Naive thymus-derived CD4-positive, alpha-beta T cell (primary cell): ENCODE measurements around the gene DPRX. TPM values are rescaled to one million over a fixed set of nuclear protein-coding genes. Genes with fewer than 3 reads are reported as not detected.

Experiments used
- ATAC-seq: fragments of 150-1000 bp; cut with Tn5 transposase; 2 replicates; pipeline ENCODE4 v1.10.0; 2021; ENCODE audit warnings: mild to moderate bottlenecking, moderate library complexity
- CTCF ChIA-PET: fragments of 350-600 bp; sonication (Branson Sonifier 250); formaldehyde crosslinking; loops from one replicate; lab custom pipeline; 2021; ENCODE audit warnings: antibody characterized with exemption; lab: Charles Lee
- POLR2A ChIA-PET: fragments of 350-600 bp; sonication (Branson Sonifier 250); formaldehyde crosslinking; loops from one replicate; lab custom pipeline; 2021; ENCODE audit warnings: antibody characterized with exemption, inconsistent platforms; lab: Charles Lee
- DNase-seq, 9 donors: peaks; one replicate each; pipeline versions ENCODE4 v3.0.0 to v3.0.0-alpha.2; 2020 to 2022; ENCODE audit warnings: mixed read lengths in 1 of 9
- H3K27ac ChIP-seq: one replicate; pipeline ENCODE4 v1.7.0; 2013; ENCODE audit warnings: mild to moderate bottlenecking, low read depth, low read length, moderate library complexity
- H3K27me3 ChIP-seq, 2 donors: one replicate each; pipeline ENCODE4 v1.7.0; 2013; ENCODE audit warnings: low read length in 2 of 2, mild to moderate bottlenecking in 2 of 2, moderate library complexity in 2 of 2; ENCODE audit not compliant: control insufficient read depth in 2 of 2, insufficient read depth in 2 of 2
- H3K36me3 ChIP-seq, 3 experiments: 1 replicate in 2 of 3; 2 replicates in 1 of 3; pipeline ENCODE4 v1.7.0; 2013; ENCODE audit warnings: low read length in 3 of 3, mild to moderate bottlenecking in 3 of 3, moderate library complexity in 1 of 3; ENCODE audit not compliant: insufficient read depth in 3 of 3, control insufficient read depth in 2 of 3
- H3K4me1 ChIP-seq, 2 donors: one replicate each; pipeline ENCODE4 v1.7.0; 2013; ENCODE audit warnings: low read length in 2 of 2, mild to moderate bottlenecking in 2 of 2, moderate library complexity in 1 of 2; ENCODE audit not compliant: control insufficient read depth in 2 of 2, insufficient read depth in 2 of 2
- H3K4me3 ChIP-seq: 2 replicates; pipeline ENCODE4 v1.7.0; 2013; ENCODE audit warnings: mild to moderate bottlenecking, low read length
- H3K9me3 ChIP-seq, 3 experiments: 1 replicate in 2 of 3; 2 replicates in 1 of 3; pipeline ENCODE4 v1.7.0; 2013; ENCODE audit warnings: low read length in 3 of 3; ENCODE audit not compliant: control insufficient read depth in 2 of 3
- H3K27ac Mint-ChIP-seq, 9 donors: one replicate each; pipeline ENCODE4 v1.8.0; 2020 to 2022; ENCODE audit warnings: mixed read lengths in 9 of 9, mild to moderate bottlenecking in 8 of 9, moderate library complexity in 5 of 9, inconsistent platforms in 2 of 9
- H3K27me3 Mint-ChIP-seq, 5 donors: one replicate each; pipeline ENCODE4 v1.8.0; 2021 to 2022; ENCODE audit warnings: mixed read lengths in 5 of 5, mild to moderate bottlenecking in 1 of 5
- H3K36me3 Mint-ChIP-seq, 5 donors: one replicate each; pipeline ENCODE4 v1.8.0; 2020 to 2022; ENCODE audit warnings: mixed read lengths in 5 of 5, mild to moderate bottlenecking in 3 of 5, inconsistent platforms in 1 of 5
- H3K4me1 Mint-ChIP-seq, 7 donors: one replicate each; pipeline ENCODE4 v1.8.0; 2020 to 2022; ENCODE audit warnings: mixed read lengths in 7 of 7, mild to moderate bottlenecking in 3 of 7, inconsistent platforms in 1 of 7
- H3K4me3 Mint-ChIP-seq, 10 donors: one replicate each; pipeline ENCODE4 v1.8.0; 2020 to 2022; ENCODE audit warnings: mild to moderate bottlenecking in 10 of 10, mixed read lengths in 10 of 10, moderate library complexity in 6 of 10, inconsistent platforms in 2 of 10
- H3K9me3 Mint-ChIP-seq, 11 donors: one replicate each; pipeline ENCODE4 v1.8.0; 2020 to 2022; ENCODE audit warnings: mixed read lengths in 11 of 11, mild to moderate bottlenecking in 4 of 11, inconsistent platforms in 1 of 11, moderate library complexity in 1 of 11
- intact Hi-C, 2 donors: fragments of 100-400 bp; cut with micrococcal nuclease; formaldehyde crosslinking; loops; one replicate each; pipeline ENCODE4 v1.15.1; 2023
- polyA plus RNA-seq, 2 donors: library from polyadenylated mRNA; unstranded; fragments of 300-500 nt; fragmentation: Illumina TruSeq; gene quantifications; one replicate each; pipeline ENCODE4 v1.2.3, GENCODE V29; 2021
- total RNA-seq, 6 experiments: library from RNA in 5 of 6; stranded (reverse) in 5 of 6; gene quantifications; 1 replicate in 5 of 6; 2 replicates in 1 of 6; pipeline ENCODE4 v1.2.3 and lab custom pipeline; 2021 to 2026

The DPRX gene
- total and polyA plus RNA-seq, 7 experiments from 2014 or later, result not detected

- ChIA-PET CTCF (no interaction called here), POLR2A (no interaction called here)
- Histone ChIP-seq H3K27ac (no peak overlapping the region), H3K36me3 (no peaks in the 10 kb centered on the region), H3K27me3 (no peaks in the 10 kb centered on the region), H3K4me1 (no peaks in the 10 kb centered on the region), H3K4me3 (no peak overlapping the region), H3K9me3 (peaks cover 0 to 39% (median 0%) of the 10 kb centered on the region in 3 experiments)
- Mint-ChIP-seq H3K36me3 (peaks cover 0 to 8% (median 4%) of the 10 kb centered on the region in 5 donors), H3K4me1 (no peaks in the 10 kb centered on the region), H3K27me3 (no peaks in the 10 kb centered on the region), H3K4me3 (no peak overlapping the region), H3K9me3 (peaks cover 6 to 53% (median 24%) of the 10 kb centered on the region in 11 donors), H3K27ac (no peak overlapping the region)
- intact Hi-C loops, result no loop called here
- no peak for DNase-seq
- ATAC-seq, result no peak
Observed at GRCh38 chr19:53652476-53652875, 20.7 kb downstream of the DPRX start.

GRCh38 chr19:53655042-53655665 is 23.4 kb downstream of the DPRX start:
- no peaks in the 10 kb centered on the region for H3K4me1 ChIP-seq
- ChIA-PET CTCF (no interaction called here), POLR2A (no interaction called here)
- Mint-ChIP-seq H3K27me3 (peaks cover 0 to 6% (median 0%) of the 10 kb centered on the region in 5 donors), H3K4me1 (no peaks in the 10 kb centered on the region), H3K27ac (no peak overlapping the region), H3K9me3 (peaks cover 6 to 57% (median 28%) of the 10 kb centered on the region in 11 donors), H3K36me3 (peaks cover 0 to 13% (median 4%) of the 10 kb centered on the region in 5 donors), H3K4me3 (no peak overlapping the region)
- intact Hi-C loops, result no loop called here
- no peak for ATAC-seq
- H3K9me3 ChIP-seq, result peaks cover 0 to 26% (median 0%) of the 10 kb centered on the region in 3 experiments
- DNase-seq, result no peak
- no peak overlapping the region for H3K4me3 ChIP-seq
- no peaks in the 10 kb centered on the region for H3K27me3 ChIP-seq
- H3K36me3 ChIP-seq, result no peaks in the 10 kb centered on the region
- H3K27ac ChIP-seq, result no peak overlapping the region

- Histone ChIP-seq H3K36me3 (no peaks in the 10 kb centered on the region), H3K4me3 (no peak overlapping the region), H3K4me1 (no peaks in the 10 kb centered on the region), H3K27me3 (no peaks in the 10 kb centered on the region), H3K9me3 (peaks cover 0 to 18% (median 0%) of the 10 kb centered on the region in 3 experiments), H3K27ac (no peak overlapping the region)
- Mint-ChIP-seq H3K27ac (no peak overlapping the region), H3K27me3 (peaks cover 0 to 6% (median 0%) of the 10 kb centered on the region in 5 donors), H3K9me3 (peaks cover 11 to 66% (median 36%) of the 10 kb centered on the region in 11 donors), H3K36me3 (peaks cover 0 to 19% (median 4%) of the 10 kb centered on the region in 5 donors), H3K4me1 (no peaks in the 10 kb centered on the region), H3K4me3 (no peak overlapping the region)
- intact Hi-C loops, result no loop called here
- DNase-seq (no peak), ATAC-seq (no peak)
- ChIA-PET CTCF (no interaction called here), POLR2A (no interaction called here)
Observed at GRCh38 chr19:53657330-53657729, 25.5 kb downstream of the DPRX start.

- DNase-seq (no peak), ATAC-seq (no peak)
- Mint-ChIP-seq H3K4me3 (no peak overlapping the region), H3K36me3 (peaks cover 0 to 20% (median 4%) of the 10 kb centered on the region in 5 donors), H3K9me3 (peaks cover 11 to 64% (median 36%) of the 10 kb centered on the region in 11 donors), H3K4me1 (no peaks in the 10 kb centered on the region), H3K27ac (no peak overlapping the region), H3K27me3 (peaks cover 0 to 6% (median 0%) of the 10 kb centered on the region in 5 donors)
- Histone ChIP-seq H3K4me3 (no peak overlapping the region), H3K9me3 (peaks cover 0 to 18% (median 0%) of the 10 kb centered on the region in 3 experiments), H3K27ac (no peak overlapping the region), H3K4me1 (no peaks in the 10 kb centered on the region), H3K36me3 (no peaks in the 10 kb centered on the region), H3K27me3 (no peaks in the 10 kb centered on the region)
- ChIA-PET CTCF (no interaction called here), POLR2A (no interaction called here)
- intact Hi-C loops, result no loop called here
Observed at GRCh38 chr19:53657778-53658177, 26.0 kb downstream of the DPRX start.

GRCh38 chr19:53659292-53659691 is 27.5 kb downstream of the DPRX start:
- Mint-ChIP-seq H3K27me3 (peaks cover 0 to 6% (median 0%) of the 10 kb centered on the region in 5 donors), H3K27ac (no peak overlapping the region), H3K9me3 (peaks cover 11 to 69% (median 37%) of the 10 kb centered on the region in 11 donors), H3K36me3 (peaks cover 0 to 20% (median 4%) of the 10 kb centered on the region in 5 donors), H3K4me3 (no peak overlapping the region), H3K4me1 (no peaks in the 10 kb centered on the region)
- Histone ChIP-seq H3K4me3 (no peak overlapping the region), H3K27me3 (no peaks in the 10 kb centered on the region), H3K4me1 (no peaks in the 10 kb centered on the region), H3K9me3 (peaks cover 0 to 15% (median 0%) of the 10 kb centered on the region in 3 experiments), H3K36me3 (no peaks in the 10 kb centered on the region), H3K27ac (no peak overlapping the region)
- CTCF ChIA-PET, result interaction anchor here (1.0 kb wide), 1 partner anchor 234 kb away, joined by 3 read pairs; no protein-coding TSS in a partner anchor
- intact Hi-C loops, result no loop called here
- ATAC-seq (no peak), DNase-seq (no peak)
- POLR2A ChIA-PET, result no interaction called here

GRCh38 chr19:53660584-53660983 is 28.8 kb downstream of the DPRX start:
- H3K27me3 Mint-ChIP-seq, result peaks cover 0 to 6% (median 0%) of the 10 kb centered on the region in 5 donors
- ChIA-PET POLR2A (no interaction called here), CTCF (no interaction called here)
- no peaks in the 10 kb centered on the region for H3K4me1 Mint-ChIP-seq
- H3K36me3 Mint-ChIP-seq, result peaks cover 0 to 15% (median 0%) of the 10 kb centered on the region in 5 donors
- no peak overlapping the region for H3K4me3 Mint-ChIP-seq
- intact Hi-C loops, result no loop called here
- no peak overlapping the region for H3K27ac Mint-ChIP-seq
- H3K4me1 ChIP-seq, result no peaks in the 10 kb centered on the region
- H3K4me3 ChIP-seq, result no peak overlapping the region
- peaks cover 6 to 64% (median 31%) of the 10 kb centered on the region in 11 donors for H3K9me3 Mint-ChIP-seq
- ATAC-seq, result no peak
- peaks cover 0 to 6% (median 0%) of the 10 kb centered on the region in 3 experiments for H3K9me3 ChIP-seq
- no peaks in the 10 kb centered on the region for H3K36me3 ChIP-seq
- H3K27ac ChIP-seq, result no peak overlapping the region
- no peaks in the 10 kb centered on the region for H3K27me3 ChIP-seq
- DNase-seq, result no peak

- H3K4me3 Mint-ChIP-seq, result no peak overlapping the region
- Histone ChIP-seq H3K4me1 (no peaks in the 10 kb centered on the region), H3K4me3 (no peak overlapping the region), H3K27ac (no peak overlapping the region), H3K9me3 (peaks cover 0 to 5% (median 0%) of the 10 kb centered on the region in 3 experiments), H3K27me3 (no peaks in the 10 kb centered on the region), H3K36me3 (no peaks in the 10 kb centered on the region)
- H3K27ac Mint-ChIP-seq, result peak overlapping the region in 1 of 9 donors; percentile 43
- H3K27me3 Mint-ChIP-seq, result peaks cover 0 to 6% (median 0%) of the 10 kb centered on the region in 5 donors
- intact Hi-C loops, result no loop called here
- H3K9me3 Mint-ChIP-seq, result peaks cover 6 to 59% (median 27%) of the 10 kb centered on the region in 11 donors
- DNase-seq (no peak), ATAC-seq (no peak)
- ChIA-PET POLR2A (no interaction called here), CTCF (no interaction called here)
- H3K4me1 Mint-ChIP-seq, result no peaks in the 10 kb centered on the region
- H3K36me3 Mint-ChIP-seq, result peaks cover 0 to 12% (median 0%) of the 10 kb centered on the region in 5 donors
Observed at GRCh38 chr19:53662209-53662608, 30.4 kb downstream of the DPRX start.
